Erythroblast (primary cell): ENCODE data around the gene MARK1.

Experiments used
- DNase-seq, 2 experiments: peaks; one replicate each; lab custom pipeline; 2025; lab: John Stamatoyannopoulos, UW
- GATA1 ChIP-seq: IDR thresholded peaks from 2 replicates; pipeline ENCODE4 v1.6.1; 2011; ENCODE audit warnings: low read depth, mild to moderate bottlenecking, control low read depth, low read length, moderate library complexity
- POLR2A ChIP-seq: IDR thresholded peaks from 2 replicates; pipeline ENCODE4 v1.6.1; 2011; ENCODE audit warnings: mild to moderate bottlenecking, low read length

The MARK1 gene

DNA sequence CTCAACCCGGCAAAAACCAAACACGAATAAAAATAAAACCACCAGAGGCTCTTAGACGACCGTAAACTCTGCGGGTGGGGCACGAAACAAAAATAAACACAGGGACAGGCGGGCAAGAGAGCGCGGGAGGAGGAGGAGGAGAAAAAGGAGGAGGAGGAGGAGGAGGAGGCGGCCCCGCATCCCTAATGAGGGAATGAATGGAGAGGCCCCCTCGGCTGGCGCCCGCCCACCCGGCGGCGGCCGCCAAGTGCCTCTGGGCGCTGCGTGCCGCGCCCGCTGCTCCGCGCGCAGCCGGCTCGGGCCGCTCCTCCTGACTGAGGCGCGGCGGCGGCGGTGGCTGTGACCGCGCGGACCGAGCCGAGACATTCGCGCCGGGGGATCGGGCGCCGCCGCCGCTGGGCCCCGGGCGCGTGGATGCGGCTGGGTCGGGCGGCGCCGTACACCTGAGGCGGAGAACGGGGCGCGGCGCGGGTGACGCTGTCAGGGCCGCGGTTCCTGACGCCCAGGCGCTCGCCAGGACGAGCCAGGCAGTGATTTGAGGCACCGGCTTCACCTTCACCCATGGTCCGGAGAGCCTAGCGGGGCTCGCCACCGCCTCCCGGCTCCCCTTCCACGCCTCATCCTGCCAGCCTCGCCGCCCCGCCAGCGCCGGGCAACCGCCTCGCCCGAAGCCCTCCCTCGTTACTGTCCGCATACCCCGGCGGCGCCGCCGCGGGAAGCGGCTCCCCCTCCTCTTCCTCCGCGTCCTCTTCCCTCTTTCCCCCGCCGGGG is at the start of gene MARK1:
TSS of gene MARK1 (plus strand) at position 229 of the 771 bp plus-strand sequence. CDS start 687 bp downstream, outside the sequence.
- DNase-seq, result no peak
- TF ChIP-seq GATA1 (no peak), POLR2A (no peak)

DNA sequence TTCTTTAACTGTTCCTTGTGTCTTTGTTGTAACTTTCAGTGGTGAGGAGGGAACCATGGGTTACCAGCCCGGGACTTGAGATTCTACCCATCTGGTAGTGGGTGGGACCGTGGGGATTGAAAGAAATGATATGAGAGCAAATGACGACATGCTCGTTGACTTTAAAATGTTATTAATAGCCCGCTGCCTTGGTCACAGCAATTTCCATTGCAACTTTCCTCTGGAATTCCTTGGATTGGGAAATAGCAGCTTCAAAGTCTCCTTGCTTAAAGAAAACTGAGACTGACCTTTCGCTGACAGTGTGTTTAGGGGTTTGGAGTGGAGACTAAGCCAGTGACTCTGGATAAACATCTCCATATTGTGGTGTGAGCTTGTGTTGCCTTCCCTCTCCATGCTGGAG is 44.2 kb upstream of the MARK1 start:
- no peak for DNase-seq
- no peak for TF ChIP-seq POLR2A
- no peak for TF ChIP-seq GATA1

DNA sequence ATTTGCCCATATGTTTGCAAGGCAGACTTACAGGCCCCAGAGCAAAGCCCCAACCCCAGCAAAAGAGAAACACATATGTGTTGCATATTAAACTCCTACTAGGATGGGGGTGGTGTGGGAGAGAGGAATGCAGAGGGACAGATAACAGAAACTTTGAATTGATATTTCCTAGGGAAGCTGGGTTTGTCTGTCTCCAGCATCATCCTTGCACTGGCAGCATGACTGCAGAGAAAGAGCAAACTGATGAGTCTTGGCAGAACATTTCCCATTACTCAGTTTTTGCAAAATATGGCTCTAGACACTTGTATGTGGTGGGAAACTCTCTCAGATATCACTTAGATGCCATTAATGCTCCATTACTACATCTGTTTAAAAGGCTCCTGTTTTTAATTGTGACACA is 43.8 kb upstream of the MARK1 start:
- TF ChIP-seq POLR2A, result no peak
- no peak for TF ChIP-seq GATA1
- DNase-seq, result no peak

DNA sequence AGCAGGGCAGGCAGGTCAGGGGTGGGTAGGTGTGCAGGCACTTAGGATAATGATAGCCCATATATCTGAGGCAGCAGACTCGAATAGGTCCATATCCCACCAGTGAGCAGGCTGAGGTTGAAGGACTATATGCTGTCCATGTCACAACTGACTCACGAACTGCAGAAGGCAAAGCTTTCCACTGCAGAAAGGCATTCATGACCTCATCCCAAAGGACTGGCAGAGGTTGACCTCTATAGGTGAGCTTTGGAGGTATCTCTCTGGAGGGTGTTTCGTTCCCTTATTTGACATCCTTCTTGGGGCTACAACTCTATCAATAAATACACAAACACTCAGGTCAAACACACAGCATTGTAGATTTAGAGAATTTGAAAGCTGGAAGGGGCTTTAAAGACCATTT is 42.8 kb upstream of the MARK1 start:
- TF ChIP-seq POLR2A (no peak), GATA1 (no peak)
- no peak for DNase-seq

DNA sequence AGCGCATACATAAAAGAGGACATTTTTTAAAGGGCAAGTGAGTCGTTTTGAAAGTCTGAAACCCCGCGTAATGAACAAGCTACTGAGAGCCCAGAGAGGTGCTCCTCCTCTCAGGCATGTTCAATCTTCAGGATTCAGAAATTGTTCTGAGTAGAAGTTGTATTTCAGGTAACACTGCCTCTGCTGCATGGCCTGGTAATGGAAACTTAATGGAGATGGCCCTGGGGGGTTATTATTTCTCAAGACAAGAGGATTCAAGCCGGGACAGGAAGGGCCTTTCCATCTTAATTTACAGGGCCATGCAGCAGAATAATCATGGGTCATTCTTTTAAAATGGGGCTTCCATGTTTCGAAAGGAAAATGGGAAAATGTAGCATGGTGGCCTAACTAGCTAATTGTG is 42.1 kb upstream of the MARK1 start:
- TF ChIP-seq POLR2A (no peak), GATA1 (no peak)
- DNase-seq, result no peak

DNA sequence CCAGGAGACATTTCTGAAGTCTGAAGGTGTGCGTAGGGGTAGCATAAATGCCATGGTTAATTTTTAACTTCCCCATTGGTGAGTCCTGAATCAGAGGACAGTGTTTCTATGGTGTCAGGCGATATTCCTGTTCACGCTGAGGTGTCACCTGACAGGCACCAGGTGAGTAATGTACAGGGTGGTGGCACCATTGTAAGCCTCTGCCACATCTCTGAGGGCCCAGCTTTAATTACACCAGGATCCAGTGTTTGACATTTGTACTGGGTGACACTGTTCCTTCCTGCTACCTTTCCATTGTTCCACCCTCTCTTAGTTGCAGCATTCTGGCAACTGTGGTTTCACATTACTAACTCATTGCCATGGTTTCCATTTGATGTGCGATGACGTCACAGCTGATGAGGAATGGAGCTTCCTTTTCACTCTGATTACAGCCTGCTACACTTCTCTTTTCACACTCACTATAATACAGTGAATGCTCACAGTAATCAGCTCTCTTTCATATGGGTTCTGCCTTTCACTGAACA is 40.6 kb upstream of the MARK1 start:
- DNase-seq, result no peak
- TF ChIP-seq POLR2A, result no peak
- TF ChIP-seq GATA1, result no peak

DNA sequence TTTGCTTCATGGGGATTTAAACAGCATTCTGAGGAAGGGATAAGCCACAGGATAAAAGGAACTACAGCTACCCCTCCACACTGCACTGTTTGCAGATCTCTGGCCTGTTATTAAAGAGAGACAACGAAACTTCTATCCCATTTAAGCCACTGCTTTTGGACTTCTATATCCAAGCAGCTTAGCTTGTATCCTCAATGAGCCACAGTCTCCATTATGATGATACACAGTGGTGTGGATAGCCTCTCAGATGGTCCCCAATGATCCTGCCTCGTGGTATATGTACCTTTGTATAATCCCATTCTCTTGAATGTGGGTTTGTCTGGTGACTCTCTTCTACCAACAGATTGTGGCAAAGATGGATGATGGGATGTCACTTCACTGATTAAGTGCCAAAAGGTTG is 36.0 kb upstream of the MARK1 start:
- no peak for DNase-seq
- TF ChIP-seq GATA1, result no peak
- TF ChIP-seq POLR2A, result no peak

DNA sequence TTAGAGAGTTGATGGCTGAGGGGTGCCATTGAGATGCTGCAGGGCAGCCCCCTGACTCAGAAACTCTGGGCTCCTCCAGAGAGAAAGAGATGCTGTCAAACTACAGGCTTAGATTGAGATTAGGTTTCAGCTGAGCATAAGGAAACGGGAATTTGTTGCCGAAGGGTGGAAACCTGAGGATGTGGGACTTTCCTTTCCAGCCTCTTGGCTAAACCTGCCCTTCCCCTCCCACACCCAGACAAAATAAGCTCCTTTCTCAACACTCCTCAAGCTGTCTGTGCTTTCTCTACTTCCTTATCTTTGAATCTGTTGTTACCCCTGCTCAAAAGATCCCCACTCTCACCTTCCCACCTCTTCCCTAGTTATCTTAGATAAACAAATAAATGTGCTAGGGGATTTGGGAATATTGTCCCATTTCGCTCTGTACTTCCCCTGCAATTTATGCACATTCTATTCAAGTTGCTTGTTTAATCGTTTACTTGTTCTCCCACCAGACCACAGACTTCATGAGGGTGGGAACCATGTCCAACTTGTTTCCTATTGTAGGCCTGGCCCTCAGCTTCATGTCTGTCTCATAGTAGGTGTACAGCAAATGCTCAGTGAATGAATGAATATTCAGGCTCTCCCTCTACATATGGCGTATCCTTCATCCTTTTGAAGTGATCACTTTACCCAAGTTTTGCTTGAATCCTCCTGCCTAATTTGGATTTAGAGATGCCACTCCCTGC is 30.6 kb upstream of the MARK1 start:
- no peak for DNase-seq
- TF ChIP-seq POLR2A (no peak), GATA1 (no peak)

DNA sequence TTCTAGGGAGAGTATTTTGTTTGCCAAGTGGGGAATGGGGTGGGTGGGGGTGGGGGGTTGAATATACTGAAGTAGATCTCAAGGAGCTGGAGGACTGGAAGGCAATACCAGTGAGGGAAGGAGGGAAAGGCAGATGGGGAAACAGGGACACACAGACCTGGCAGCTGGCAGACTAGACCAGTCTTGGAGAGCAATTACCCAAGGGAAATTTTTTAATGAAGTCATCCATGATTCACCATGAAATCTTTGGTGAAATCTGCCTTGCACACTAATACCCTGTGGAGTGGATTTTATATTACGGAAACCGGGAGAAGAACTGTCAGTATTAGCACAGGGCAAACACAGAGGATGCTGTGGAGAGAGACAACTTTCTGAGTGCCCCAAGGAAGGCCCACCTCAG is 29.7 kb upstream of the MARK1 start:
- TF ChIP-seq GATA1, result no peak
- TF ChIP-seq POLR2A, result no peak
- no peak for DNase-seq

DNA sequence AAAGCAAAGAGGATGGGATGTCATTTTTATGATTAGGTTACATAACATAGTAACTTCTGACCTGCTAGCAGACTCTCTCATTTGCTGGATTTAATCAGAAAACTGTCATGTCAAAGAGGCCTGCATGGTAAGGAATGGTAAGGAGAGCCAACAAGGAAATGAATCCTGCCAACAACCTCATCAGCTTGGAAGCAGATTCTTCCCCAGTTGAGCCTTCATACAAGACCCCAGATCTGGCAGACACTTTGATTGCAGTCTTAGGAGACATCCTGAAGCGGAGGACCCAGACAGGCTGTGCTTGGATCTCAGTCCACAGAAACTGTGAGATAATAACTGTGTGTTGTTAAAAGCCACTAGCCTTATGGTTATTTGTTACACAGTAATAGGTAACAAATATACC is 27.6 kb upstream of the MARK1 start:
- DNase-seq, result no peak
- no peak for TF ChIP-seq POLR2A
- no peak for TF ChIP-seq GATA1

DNA sequence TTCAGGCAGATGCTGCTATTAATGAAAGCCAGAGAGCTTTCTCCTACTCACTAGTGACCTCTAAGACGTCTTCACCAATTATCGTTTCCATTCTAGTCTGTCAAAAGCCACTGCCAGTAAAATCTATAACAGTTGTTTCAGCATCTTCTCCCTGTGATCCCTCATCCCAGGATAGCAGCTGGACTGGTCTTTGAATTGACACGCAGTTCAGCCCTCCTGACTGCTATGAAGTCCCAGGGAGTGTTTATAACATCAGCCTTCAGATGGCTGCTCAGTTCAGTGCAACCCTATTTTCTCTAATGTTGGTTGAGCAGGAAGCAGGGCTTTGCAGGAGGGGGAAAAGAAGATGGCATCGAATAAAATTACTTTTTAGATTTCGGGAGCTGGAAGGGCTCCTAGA is 23.6 kb upstream of the MARK1 start:
- no peak for DNase-seq
- no peak for TF ChIP-seq POLR2A
- no peak for TF ChIP-seq GATA1

DNA sequence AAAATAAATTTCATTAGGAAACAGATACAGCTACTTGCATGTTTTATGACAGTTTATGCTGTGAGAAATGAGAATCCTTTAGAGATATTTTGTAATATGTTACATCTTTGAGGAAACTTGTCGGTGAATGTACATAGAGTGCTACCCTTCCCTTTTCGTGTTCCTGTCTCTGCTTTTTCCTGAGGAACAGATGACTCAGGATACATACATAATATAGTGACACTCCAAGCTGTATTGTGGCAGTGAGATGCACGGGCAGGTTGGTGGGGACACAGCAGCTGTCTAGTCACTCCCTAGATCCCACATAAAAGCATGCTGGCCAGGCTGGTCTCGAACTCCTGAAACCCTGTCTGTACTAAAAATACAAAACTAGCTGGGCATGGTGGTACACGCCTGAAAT is 20.9 kb upstream of the MARK1 start:
- TF ChIP-seq GATA1 (no peak), POLR2A (no peak)
- DNase-seq, result no peak

DNA sequence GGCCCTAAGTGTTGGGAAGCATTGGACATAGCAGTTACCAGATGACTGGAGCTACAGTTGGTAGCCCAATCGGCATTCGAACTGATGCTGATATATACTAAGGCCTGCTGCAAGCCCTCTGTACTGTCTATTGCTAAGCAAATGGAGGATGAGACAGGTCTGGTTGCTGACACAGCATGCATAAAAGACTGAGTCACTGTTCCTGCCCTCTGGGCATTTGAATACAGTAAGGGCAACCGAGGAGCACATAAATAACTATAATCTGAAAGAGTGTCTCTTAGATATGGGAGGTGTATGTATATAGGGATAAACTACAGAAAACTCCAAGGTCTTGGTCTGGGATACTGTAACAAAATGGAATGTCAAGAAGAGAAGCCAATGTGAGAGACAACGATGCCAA is 16.8 kb upstream of the MARK1 start:
- no peak for TF ChIP-seq POLR2A
- no peak for TF ChIP-seq GATA1
- no peak for DNase-seq

DNA sequence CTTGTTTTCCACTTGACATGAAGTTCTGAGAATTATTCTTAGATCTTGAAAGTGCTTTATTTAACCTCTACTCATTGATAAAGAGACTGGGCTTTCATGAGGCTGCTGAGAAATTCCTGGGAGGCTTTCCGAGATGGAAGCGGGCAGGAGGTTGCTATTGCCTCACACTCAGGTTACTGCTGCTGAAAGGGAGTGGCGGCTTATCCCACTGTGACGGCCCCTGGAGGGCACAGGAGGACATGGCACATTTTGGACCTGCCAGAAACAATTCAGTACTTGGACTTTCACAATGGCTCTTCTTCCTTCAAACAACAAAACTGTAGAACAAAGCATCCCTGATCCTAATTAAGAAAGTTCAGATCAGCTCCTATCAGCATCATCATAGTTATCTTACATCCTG is 16.2 kb upstream of the MARK1 start:
- TF ChIP-seq GATA1 (no peak), POLR2A (no peak)
- no peak for DNase-seq
